Hindlimb muscle (tissue), 1 donor: ENCODE measurements around the gene PLPP4. TPM values are rescaled to one million over a fixed set of nuclear protein-coding genes. Genes with fewer than 3 reads are reported as not detected.
A peak's percentile ranks its signal among the peaks of the same experiment; 100 is the strongest.
"Not testable (repeated sequence)": the region's sequence is repeated elsewhere in the genome, so short reads cannot be mapped to it uniquely, and the experiment has no call there.

Experiments
- DNase-seq: peaks from one replicate; pipeline ENCODE4 v3.0.0-alpha.2; 2013
- polyA plus RNA-seq: library from polyadenylated mRNA; unstranded; fragments of 120-200 nt; gene quantifications from one replicate; pipeline ENCODE4 v1.2.1, GENCODE V29; 2013; ENCODE audit not compliant: insufficient read length

Gene PLPP4
- polyA plus RNA-seq, 1 donor, result 0.23 TPM

- no peak for DNase-seq
These were observed 33.3 kb downstream of the PLPP4 start for GRCh38 chr10:120490288-120490687.

- no peak for DNase-seq
These were observed 35.3 kb downstream of the PLPP4 start for GRCh38 chr10:120492346-120492745.

- no peak for DNase-seq
These were observed 36.6 kb downstream of the PLPP4 start for GRCh38 chr10:120493411-120494312.

GRCh38 chr10:120494313-120494710 is 37.3 kb downstream of the PLPP4 start:
- DNase-seq, result no peak

GRCh38 chr10:120495226-120496009 is 38.4 kb downstream of the PLPP4 start:
- DNase-seq, result no peak

GRCh38 chr10:120499883-120500282 is 42.9 kb downstream of the PLPP4 start:
- no peak for DNase-seq

GRCh38 chr10:120503689-120504088 is 46.7 kb downstream of the PLPP4 start:
- no peak for DNase-seq

GRCh38 chr10:120504227-120504626 is 47.2 kb downstream of the PLPP4 start:
- DNase-seq, result not testable (repeated sequence)

GRCh38 chr10:120505056-120505455 is 48.0 kb downstream of the PLPP4 start:
- no peak for DNase-seq

GRCh38 chr10:120505866-120506265 is 48.8 kb downstream of the PLPP4 start:
- DNase-seq, result no peak

- no peak for DNase-seq
These were observed 49.6 kb downstream of the PLPP4 start for GRCh38 chr10:120506674-120507073.

- no peak for DNase-seq
These were observed 50.1 kb downstream of the PLPP4 start for GRCh38 chr10:120507175-120507574.

GRCh38 chr10:120507651-120508050 is 50.6 kb downstream of the PLPP4 start:
- DNase-seq, result no peak

- no peak for DNase-seq
These were observed 51.4 kb downstream of the PLPP4 start for GRCh38 chr10:120508393-120508792.

- no peak for DNase-seq
These were observed 51.9 kb downstream of the PLPP4 start for GRCh38 chr10:120508966-120509365.

GRCh38 chr10:120511165-120511564 is 54.1 kb downstream of the PLPP4 start:
- DNase-seq, result no peak

GRCh38 chr10:120513307-120513796 is 56.3 kb downstream of the PLPP4 start:
- DNase-seq, result no peak

- DNase-seq, result peak; percentile 53
These were observed 57.1 kb downstream of the PLPP4 start for GRCh38 chr10:120514035-120514620.

GRCh38 chr10:120514959-120515358 is 57.9 kb downstream of the PLPP4 start:
- DNase-seq, result no peak

GRCh38 chr10:120515741-120516140 is 58.7 kb downstream of the PLPP4 start:
- DNase-seq, result no peak

- no peak for DNase-seq
These were observed 59.4 kb downstream of the PLPP4 start for GRCh38 chr10:120516426-120516825.

GRCh38 chr10:120517196-120517595 is 60.2 kb downstream of the PLPP4 start:
- no peak for DNase-seq

- DNase-seq, result no peak
These were observed 61.0 kb downstream of the PLPP4 start for GRCh38 chr10:120517881-120518484.
